ENCODE data around the gene CCDC85B.
A peak's percentile ranks its signal among the peaks of the same experiment; 100 is the strongest.

The CCDC85B gene

GRCh38 chr11:65854161-65854592 lies 36.3 kb upstream of the CCDC85B start:
- TF ChIP-seq CTCF (conservative IDR thresholded peaks at IDR 0.05; ENCODE audit: low read depth, low read length), result no peak
- DNase-seq (ENCODE audit: low read depth), result no peak
- no peak overlapping the region for H3K4me3 ChIP-seq (ENCODE audit: low read length)

GRCh38 chr11:65854852-65855837 lies 35.3 kb upstream of the CCDC85B start:
- H3K4me3 ChIP-seq (ENCODE audit: low read length), result no peak overlapping the region
- DNase-seq (ENCODE audit: low read depth), result no peak

GRCh38 chr11:65855927-65856363 lies 34.5 kb upstream of the CCDC85B start:
- H3K4me3 ChIP-seq (ENCODE audit: low read length), result peak overlapping the region; percentile 96
- no peak for TF ChIP-seq CTCF (conservative IDR thresholded peaks at IDR 0.05; ENCODE audit: low read depth, low read length)
- DNase-seq (ENCODE audit: low read depth), result no peak

More at GRCh38 chr11:65854852-65855837, 35.3 kb upstream of the CCDC85B start:
- TF ChIP-seq CTCF (conservative IDR thresholded peaks at IDR 0.05; ENCODE audit: low read depth, low read length), result no peak

GRCh38 chr11:65856689-65857499 lies 33.6 kb upstream of the CCDC85B start:
- DNase-seq (ENCODE audit: low read depth), result no peak
- peak overlapping the region; percentile 96 for H3K4me3 ChIP-seq (ENCODE audit: low read length)
- no peak for TF ChIP-seq CTCF (conservative IDR thresholded peaks at IDR 0.05; ENCODE audit: low read depth, low read length)

GRCh38 chr11:65857500-65857852 lies 33.0 kb upstream of the CCDC85B start:
- no peak for TF ChIP-seq CTCF (conservative IDR thresholded peaks at IDR 0.05; ENCODE audit: low read depth, low read length)
- no peak for DNase-seq (ENCODE audit: low read depth)
- H3K4me3 ChIP-seq (ENCODE audit: low read length), result peak overlapping the region; percentile 96

- H3K4me3 ChIP-seq (ENCODE audit: low read length), result peak within 1 kb of the TSS; percentile 96
- DNase-seq (ENCODE audit: low read depth), result peak; percentile 90
- TF ChIP-seq CTCF (conservative IDR thresholded peaks at IDR 0.05; ENCODE audit: low read depth, low read length), result no peak
Measured at GRCh38 chr11:65857853-65858680, 32.4 kb upstream of the CCDC85B start, which contains the start of gene CFL1. TSS of gene CFL1 (minus strand) at chr11:65858180. CDS start at chr11:65858099, 81 bp downstream.

Measured in retinal pigment epithelial cell (primary cell).